SH-SY5Y (cell line): ENCODE results near the gene TMEM150C.

Source experiments
- GATA2 ChIP-seq: IDR thresholded peaks from 2 replicates; pipeline ENCODE4 v1.6.1; 2011; ENCODE audit warnings: mild to moderate bottlenecking, low read depth, low read length
- GATA3 ChIP-seq: IDR thresholded peaks from 2 replicates; pipeline ENCODE4 v1.6.1; 2011; ENCODE audit warnings: low read depth, mild to moderate bottlenecking, low read length, moderate library complexity

DNA sequence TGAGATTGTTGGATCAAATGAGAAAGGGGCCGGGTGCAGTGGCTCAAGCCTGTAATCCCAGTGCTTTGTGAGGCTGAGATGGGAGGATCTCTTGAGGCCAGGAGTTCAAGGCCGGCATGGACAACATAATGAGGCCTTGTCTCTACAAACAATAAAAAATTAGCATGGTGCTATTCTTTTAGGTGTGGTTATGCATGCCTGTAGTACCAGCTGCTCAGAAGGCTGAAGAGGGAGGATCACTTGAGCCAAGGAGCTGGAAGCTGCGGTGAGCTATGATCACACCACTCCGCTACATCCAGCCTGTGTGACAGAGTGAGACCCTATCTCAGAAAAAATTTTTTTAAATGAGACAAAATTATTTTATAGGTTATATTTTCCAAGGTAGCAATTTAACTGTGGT, 49.7 kb upstream of the TMEM150C start:
- TF ChIP-seq GATA3 (no peak), GATA2 (no peak)
